Loucy (cell line): ENCODE data around the gene TIMM29.

Source experiments
- H2AFZ ChIP-seq: fragments of 200-600 bp; sonication (generic); 2 replicates; pipeline ENCODE4 v1.6.0; 2016; ENCODE audit warnings: antibody characterized with exemption, mild to moderate bottlenecking, low read length, moderate library complexity
- H3F3A ChIP-seq: fragments of 200-600 bp; 2 replicates; pipeline ENCODE4 v1.6.0; 2016; ENCODE audit warnings: antibody characterized with exemption, low read depth, mild to moderate bottlenecking
- H3K27me3 ChIP-seq: fragments of 200-600 bp; sonication (generic); 2 replicates; pipeline ENCODE4 v1.6.1; 2014; ENCODE audit warnings: low read length, mild to moderate bottlenecking; ENCODE audit not compliant: insufficient read depth, poor library complexity, severe bottlenecking
- H3K36me3 ChIP-seq: fragments of 200-600 bp; sonication (generic); 2 replicates; pipeline ENCODE4 v1.6.1; 2016; ENCODE audit warnings: low read length; ENCODE audit not compliant: insufficient read depth
- H3K4me1 ChIP-seq: fragments of 200-600 bp; sonication (generic); 2 replicates; pipeline ENCODE4 v1.5.1; 2014; ENCODE audit warnings: low read length, mild to moderate bottlenecking; ENCODE audit not compliant: insufficient read depth, poor library complexity, severe bottlenecking
- H3K4me2 ChIP-seq: fragments of 200-600 bp; sonication (generic); 2 replicates; pipeline ENCODE4 v1.6.0; 2014; ENCODE audit warnings: antibody characterized with exemption, low read length, low read depth, mild to moderate bottlenecking; ENCODE audit not compliant: poor library complexity, severe bottlenecking
- H3K4me3 ChIP-seq: fragments of 200-600 bp; sonication (generic); 2 replicates; pipeline ENCODE4 v1.5.1; 2014; ENCODE audit warnings: low read length, mild to moderate bottlenecking, mixed read lengths; ENCODE audit not compliant: poor library complexity, severe bottlenecking
- H3K79me2 ChIP-seq: fragments of 200-600 bp; sonication (generic); 2 replicates; pipeline ENCODE4 v1.6.1; 2014; ENCODE audit warnings: low read length; ENCODE audit not compliant: insufficient read depth
- H3K9ac ChIP-seq: fragments of 200-600 bp; sonication (generic); 2 replicates; pipeline ENCODE4 v1.6.0; 2014; ENCODE audit warnings: mild to moderate bottlenecking, low read depth, low read length, moderate library complexity; ENCODE audit not compliant: poor library complexity, severe bottlenecking
- H3K9me2 ChIP-seq: fragments of 200-600 bp; sonication (generic); replicated peaks from 2 replicates; pipeline ENCODE4 v1.6.1; 2016; ENCODE audit warnings: low read depth, low read length, mixed read lengths
- H3K9me3 ChIP-seq: fragments of 200-600 bp; sonication (generic); 2 replicates; pipeline ENCODE4 v1.6.1; 2014; ENCODE audit warnings: mild to moderate bottlenecking, antibody characterized with exemption, low read length, low read depth; ENCODE audit not compliant: insufficient read depth
- H4K20me1 ChIP-seq: fragments of 200-600 bp; sonication (generic); 2 replicates; pipeline ENCODE4 v1.6.0; 2014; ENCODE audit warnings: antibody characterized with exemption, low read length, mild to moderate bottlenecking; ENCODE audit not compliant: insufficient read depth, poor library complexity, severe bottlenecking
- EZH2phosphoT487 ChIP-seq: fragments of 200-600 bp; IDR thresholded peaks from 2 replicates; pipeline ENCODE4 v1.6.1; 2018; ENCODE audit warnings: antibody characterized with exemption, mild to moderate bottlenecking, moderate library complexity, borderline replicate concordance
- TF ChIP-seq, protein P1 (sequence below): fragments of 200-600 bp; sonication (generic); conservative IDR thresholded peaks from 2 replicates; pipeline ENCODE4 v1.5.1; 2014; ENCODE audit warnings: mild to moderate bottlenecking, antibody characterized with exemption, low read length

Gene TIMM29

DNA sequence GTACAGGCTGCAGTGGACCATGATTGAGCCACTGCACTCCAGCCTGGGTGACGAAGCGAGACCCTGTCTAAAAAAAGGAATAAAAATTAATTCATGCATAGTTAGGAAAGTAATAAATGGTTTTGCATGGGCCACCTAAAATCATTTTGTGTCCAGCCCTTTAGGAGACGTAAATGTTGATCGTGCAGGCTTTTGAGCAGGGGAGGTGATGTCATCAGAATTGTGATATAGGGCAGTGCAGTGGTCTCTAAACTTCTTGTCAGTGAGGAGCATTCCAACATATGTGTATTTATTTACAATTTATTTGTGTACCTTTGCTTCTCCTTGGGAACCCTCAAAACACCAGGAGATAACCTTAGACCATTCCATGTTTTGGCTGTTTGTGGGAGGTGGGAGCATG, 35.3 kb downstream of the TIMM29 start:
- peaks cover 32% of the 10 kb centered on the region for H3K4me1 ChIP-seq
- no peaks in the 10 kb centered on the region for H3K36me3 ChIP-seq
- H3K9me3 ChIP-seq: no peaks in the 10 kb centered on the region
- no peaks in the 10 kb centered on the region for H3K9me2 ChIP-seq
- peaks cover 52% of the 10 kb centered on the region for H4K20me1 ChIP-seq
- no peaks in the 10 kb centered on the region for H3K27me3 ChIP-seq
- H3F3A ChIP-seq: no peaks in the 10 kb centered on the region
- H3K9ac ChIP-seq: peak overlapping the region; percentile 92
- H3K79me2 ChIP-seq: peaks cover 91% of the 10 kb centered on the region
- H3K4me2 ChIP-seq: peak overlapping the region; percentile 97
- no peak overlapping the region for H2AFZ ChIP-seq
- peak overlapping the region; percentile 97 for H3K4me3 ChIP-seq
- TF ChIP-seq, protein P1, sequence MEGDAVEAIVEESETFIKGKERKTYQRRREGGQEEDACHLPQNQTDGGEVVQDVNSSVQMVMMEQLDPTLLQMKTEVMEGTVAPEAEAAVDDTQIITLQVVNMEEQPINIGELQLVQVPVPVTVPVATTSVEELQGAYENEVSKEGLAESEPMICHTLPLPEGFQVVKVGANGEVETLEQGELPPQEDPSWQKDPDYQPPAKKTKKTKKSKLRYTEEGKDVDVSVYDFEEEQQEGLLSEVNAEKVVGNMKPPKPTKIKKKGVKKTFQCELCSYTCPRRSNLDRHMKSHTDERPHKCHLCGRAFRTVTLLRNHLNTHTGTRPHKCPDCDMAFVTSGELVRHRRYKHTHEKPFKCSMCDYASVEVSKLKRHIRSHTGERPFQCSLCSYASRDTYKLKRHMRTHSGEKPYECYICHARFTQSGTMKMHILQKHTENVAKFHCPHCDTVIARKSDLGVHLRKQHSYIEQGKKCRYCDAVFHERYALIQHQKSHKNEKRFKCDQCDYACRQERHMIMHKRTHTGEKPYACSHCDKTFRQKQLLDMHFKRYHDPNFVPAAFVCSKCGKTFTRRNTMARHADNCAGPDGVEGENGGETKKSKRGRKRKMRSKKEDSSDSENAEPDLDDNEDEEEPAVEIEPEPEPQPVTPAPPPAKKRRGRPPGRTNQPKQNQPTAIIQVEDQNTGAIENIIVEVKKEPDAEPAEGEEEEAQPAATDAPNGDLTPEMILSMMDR: no peak
- TF ChIP-seq EZH2phosphoT487: no peak

DNA sequence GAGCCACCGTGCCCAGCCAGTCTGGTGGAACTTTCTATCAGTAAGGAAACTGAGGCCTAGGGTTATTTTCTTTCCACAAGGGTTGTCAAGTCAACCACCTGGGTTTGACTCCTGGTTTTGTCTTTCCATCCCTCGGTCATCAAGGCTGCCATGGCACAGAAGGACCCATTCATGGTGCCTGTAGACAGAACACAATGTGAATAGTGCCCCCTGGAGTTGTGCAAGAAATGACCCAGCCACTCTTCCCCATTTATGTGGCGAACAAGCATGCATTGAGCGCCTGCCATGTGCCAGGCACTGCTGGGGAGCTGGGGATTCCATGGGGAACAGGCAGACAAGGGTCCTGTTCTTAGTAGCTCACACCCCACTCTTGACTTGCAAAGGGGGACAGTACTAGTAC, 36.3 kb downstream of the TIMM29 start:
- Histone ChIP-seq H3K79me2 (peaks cover 95% of the 10 kb centered on the region), H3K4me1 (peaks cover 35% of the 10 kb centered on the region), H3K36me3 (no peaks in the 10 kb centered on the region), H3K4me2 (peak overlapping the region; percentile 79), H3F3A (no peaks in the 10 kb centered on the region), H3K27me3 (no peaks in the 10 kb centered on the region), H3K9me2 (no peaks in the 10 kb centered on the region), H3K9me3 (no peaks in the 10 kb centered on the region), H2AFZ (no peak overlapping the region), H4K20me1 (peaks cover 59% of the 10 kb centered on the region), H3K9ac (peak overlapping the region; percentile 37), H3K4me3 (peak overlapping the region; percentile 57)
- no peak for TF ChIP-seq EZH2phosphoT487
- TF ChIP-seq, protein P1: peak; percentile 41

DNA sequence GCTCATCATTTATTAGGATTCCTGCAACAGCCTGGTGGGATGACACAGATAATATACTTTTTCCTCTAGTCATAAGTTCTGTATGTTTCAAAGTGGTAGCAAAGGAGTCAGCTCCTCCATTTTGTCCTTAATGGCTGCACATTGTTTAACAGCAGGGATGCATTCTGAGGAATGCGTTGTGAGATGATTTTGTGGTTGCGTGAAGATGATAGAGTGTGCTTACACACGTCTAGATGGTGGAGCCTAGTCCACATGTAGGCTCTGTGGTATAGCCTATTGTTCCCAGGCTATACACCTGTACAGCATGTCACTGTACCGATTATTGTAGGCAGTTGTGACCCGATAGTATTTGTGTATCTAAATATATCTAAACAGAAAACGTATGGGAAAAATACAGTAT, 36.8 kb downstream of the TIMM29 start:
- H3K4me2 ChIP-seq: peak overlapping the region; percentile 79
- no peaks in the 10 kb centered on the region for H3K9me3 ChIP-seq
- peak overlapping the region; percentile 57 for H3K4me3 ChIP-seq
- peak overlapping the region; percentile 37 for H3K9ac ChIP-seq
- H3F3A ChIP-seq: no peaks in the 10 kb centered on the region
- no peaks in the 10 kb centered on the region for H3K36me3 ChIP-seq
- peaks cover 64% of the 10 kb centered on the region for H4K20me1 ChIP-seq
- H3K27me3 ChIP-seq: no peaks in the 10 kb centered on the region
- TF ChIP-seq, protein P1: no peak
- TF ChIP-seq EZH2phosphoT487: no peak
- H3K9me2 ChIP-seq: no peaks in the 10 kb centered on the region
- no peak overlapping the region for H2AFZ ChIP-seq
- peaks cover 37% of the 10 kb centered on the region for H3K4me1 ChIP-seq
- peaks cover 95% of the 10 kb centered on the region for H3K79me2 ChIP-seq
